H1 (cell line): ENCODE data around the gene BBS9. TPM values are rescaled to one million over a fixed set of nuclear protein-coding genes. Genes with fewer than 3 reads are reported as not detected.

Source experiments
- CTCF ChIA-PET: fragments of 300-600 bp; sonication (Branson Sonifier 250); formaldehyde crosslinking; loops from one replicate; lab custom pipeline; 2021; ENCODE audit not compliant: partially characterized antibody; lab: Charles Lee
- POLR2A ChIA-PET: fragments of 300-600 bp; sonication (Branson Sonifier 250); formaldehyde crosslinking; loops from one replicate; lab custom pipeline; 2021; ENCODE audit warnings: inconsistent platforms; ENCODE audit not compliant: partially characterized antibody; lab: Charles Lee
- DNase-seq, 2 experiments: peaks; one replicate each; pipeline versions ENCODE4 v3.0.0 to v3.0.0-alpha.2; 2010 to 2022; ENCODE audit warnings: low spot score in 2 of 2, low read depth in 1 of 2, mixed read lengths in 1 of 2
- FAIRE-seq: peaks from 2 replicates; lab custom pipeline; 2011; peaks lifted over from hg19 to GRCh38; lab: Jason Lieb, UNC
- H2AFZ ChIP-seq: 2 replicates; pipeline ENCODE4 v1.8.1; 2012; ENCODE audit warnings: low read length, inconsistent platforms
- H2AK5ac ChIP-seq: 2 replicates; pipeline ENCODE4 v1.6.1; 2013; ENCODE audit warnings: low read depth, low read length
- H2BK120ac ChIP-seq: replicated peaks from 2 replicates; pipeline ENCODE3; 2013; ENCODE audit warnings: low read depth, low read length, inconsistent platforms
- H2BK12ac ChIP-seq: 2 replicates; pipeline ENCODE4 v1.6.1; 2013; ENCODE audit warnings: low read depth, low read length
- H2BK15ac ChIP-seq: 2 replicates; pipeline ENCODE4 v1.6.1; 2013; ENCODE audit warnings: low read length
- H2BK20ac ChIP-seq: 2 replicates; pipeline ENCODE4 v1.6.1; 2013; ENCODE audit warnings: low read length
- H2BK5ac ChIP-seq: 2 replicates; pipeline ENCODE4 v1.6.1; 2013; ENCODE audit warnings: low read depth, low read length
- H3K14ac ChIP-seq: 2 replicates; pipeline ENCODE4 v1.6.1; 2013; ENCODE audit warnings: inconsistent platforms; ENCODE audit not compliant: insufficient read length
- H3K18ac ChIP-seq: 2 replicates; pipeline ENCODE4 v1.6.1; 2013; ENCODE audit warnings: low read length; ENCODE audit errors: extremely low read depth
- H3K23ac ChIP-seq: 2 replicates; pipeline ENCODE4 v1.6.1; 2013; ENCODE audit warnings: inconsistent platforms; ENCODE audit not compliant: insufficient read length
- H3K23me2 ChIP-seq: 2 replicates; pipeline ENCODE4 v1.6.1; 2013; ENCODE audit warnings: low read depth, low read length
- H3K27ac ChIP-seq: 2 replicates; pipeline ENCODE4 v1.6.1; 2011; ENCODE audit warnings: low read depth, low read length, inconsistent platforms
- H3K27me3 ChIP-seq, 4 experiments: replicated peaks in 1 of 4; 1 replicate in 1 of 4; 2 replicates in 3 of 4; pipeline versions ENCODE4 v1.6.1 to v1.8.1; 2011 to 2013; ENCODE audit warnings: low read length in 3 of 4, mild to moderate bottlenecking in 3 of 4, inconsistent platforms in 2 of 4, mixed read lengths in 2 of 4, moderate library complexity in 1 of 4; ENCODE audit not compliant: control insufficient read depth in 3 of 4, insufficient read depth in 3 of 4; ENCODE audit errors: extremely low read depth in 1 of 4
- H3K36me3 ChIP-seq, 4 experiments: 2 replicates each; pipeline versions ENCODE4 v1.6.1 to v1.8.1; 2011 to 2013; ENCODE audit warnings: mild to moderate bottlenecking in 4 of 4, low read length in 3 of 4, moderate library complexity in 2 of 4, control low read depth in 1 of 4, inconsistent platforms in 1 of 4; ENCODE audit not compliant: insufficient read depth in 4 of 4, control insufficient read depth in 2 of 4
- H3K4ac ChIP-seq: replicated peaks from 2 replicates; pipeline ENCODE3; 2013; ENCODE audit warnings: low read length, low read depth, mixed read lengths, inconsistent platforms; ENCODE audit not compliant: insufficient read length
- H3K4me1 ChIP-seq, 4 experiments: replicated peaks in 1 of 4; 1 replicate in 1 of 4; 2 replicates in 3 of 4; pipeline versions ENCODE4 v1.6.1 to v1.8.1; 2011 to 2013; ENCODE audit warnings: low read length in 3 of 4, inconsistent platforms in 2 of 4, mixed read lengths in 1 of 4; ENCODE audit not compliant: insufficient read depth in 4 of 4, control insufficient read depth in 3 of 4
- H3K4me2 ChIP-seq, 2 experiments: 2 replicates each; pipeline versions ENCODE4 v1.6.1 to v1.8.1; 2011 to 2013; ENCODE audit warnings: low read depth in 2 of 2, low read length in 2 of 2, control low read depth in 1 of 2, inconsistent platforms in 1 of 2, mild to moderate bottlenecking in 1 of 2; ENCODE audit not compliant: insufficient read depth in 1 of 2
- H3K4me3 ChIP-seq, 4 experiments: fragments of 200-600, 300-600 bp in 1 of 4; sonication (generic), shearing (Covaris generic), sonication (Bioruptor Twin) in 1 of 4; 2 replicates each; pipeline versions ENCODE4 v1.5.1 to v1.8.1; 2011 to 2016; ENCODE audit warnings: low read length in 4 of 4, low read depth in 3 of 4, control low read depth in 2 of 4, inconsistent platforms in 2 of 4, mild to moderate bottlenecking in 2 of 4, mixed read lengths in 1 of 4, moderate library complexity in 1 of 4; ENCODE audit not compliant: insufficient read depth in 2 of 4; ENCODE audit errors: extremely low read depth in 1 of 4
- H3K56ac ChIP-seq: replicated peaks from 2 replicates; pipeline ENCODE3; 2013; ENCODE audit warnings: low read depth, mild to moderate bottlenecking, mixed read lengths, low read length, inconsistent platforms; ENCODE audit not compliant: insufficient read length
- H3K79me1 ChIP-seq: 2 replicates; pipeline ENCODE4 v1.6.1; 2013; ENCODE audit warnings: low read depth, low read length, control low read depth
- H3K79me2 ChIP-seq, 2 experiments: 2 replicates each; pipeline versions ENCODE4 v1.6.1 to v1.8.1; 2012 to 2013; ENCODE audit warnings: low read length in 2 of 2, mild to moderate bottlenecking in 2 of 2, inconsistent platforms in 1 of 2; ENCODE audit not compliant: insufficient read depth in 2 of 2, control insufficient read depth in 1 of 2
- H3K9ac ChIP-seq, 4 experiments: replicated peaks in 1 of 4; 1 replicate in 1 of 4; 2 replicates in 3 of 4; pipeline versions ENCODE4 v1.6.1 to v1.8.1; 2011 to 2013; ENCODE audit warnings: low read depth in 3 of 4, low read length in 3 of 4, control low read depth in 2 of 4, mild to moderate bottlenecking in 2 of 4, moderate library complexity in 2 of 4, inconsistent platforms in 1 of 4; ENCODE audit errors: extremely low read depth in 1 of 4
- H3K9me3 ChIP-seq, 2 experiments: 2 replicates each; pipeline versions ENCODE4 v1.6.1 to v1.8.1; 2012 to 2013; ENCODE audit warnings: mild to moderate bottlenecking in 2 of 2, moderate library complexity in 2 of 2, control low read depth in 1 of 2, inconsistent platforms in 1 of 2, low read depth in 1 of 2, low read length in 1 of 2, mixed read lengths in 1 of 2; ENCODE audit not compliant: insufficient read depth in 2 of 2
- H4K20me1 ChIP-seq, 2 experiments: replicated peaks in 1 of 2; 2 replicates each; pipeline versions ENCODE3 to v1.8.1; 2011 to 2013; ENCODE audit warnings: inconsistent platforms in 2 of 2, low read length in 2 of 2, mild to moderate bottlenecking in 1 of 2; ENCODE audit not compliant: insufficient read depth in 2 of 2, control insufficient read depth in 1 of 2
- H4K5ac ChIP-seq: 2 replicates; pipeline ENCODE4 v1.6.1; 2013; ENCODE audit warnings: low read length, low read depth, mixed read lengths, inconsistent platforms; ENCODE audit not compliant: insufficient read length
- H4K8ac ChIP-seq: 2 replicates; pipeline ENCODE4 v1.8.0; 2013; ENCODE audit warnings: mild to moderate bottlenecking, moderate library complexity, low read length, inconsistent platforms; ENCODE audit not compliant: insufficient read depth; ENCODE audit errors: extremely low read depth
- H4K91ac ChIP-seq: replicated peaks from 2 replicates; pipeline ENCODE3; 2013; ENCODE audit warnings: low read length, mixed read lengths, inconsistent platforms; ENCODE audit not compliant: insufficient read length
- CTCF ChIP-seq, 3 experiments: IDR thresholded peaks; 1 replicate in 2 of 3; 2 replicates in 1 of 3; pipeline versions ENCODE4 v1.5.1 to v1.6.1; 2011; ENCODE audit warnings: low read length in 3 of 3, mild to moderate bottlenecking in 3 of 3, inconsistent platforms in 2 of 3, low read depth in 1 of 3, moderate library complexity in 1 of 3; ENCODE audit not compliant: insufficient read depth in 1 of 3; ENCODE audit errors: control extremely low read depth in 1 of 3
- RAD21 ChIP-seq, 2 experiments: IDR thresholded peaks in 1 of 2; conservative IDR thresholded peaks in 1 of 2; 2 replicates each; pipeline ENCODE4 v1.6.1; 2011; ENCODE audit warnings: low read depth in 2 of 2, low read length in 2 of 2, improper control_type of control experiment in 1 of 2, inconsistent platforms in 1 of 2, mild to moderate bottlenecking in 1 of 2, moderate library complexity in 1 of 2
- WGBS, 2 experiments: shearing (Covaris generic) in 1 of 2; methylation state at CpG; one replicate each; pipeline versions ENCODE4 v1.1.6 to v1.1.7; 2013 to 2015; ENCODE audit warnings: low lambda C conversion rate in 2 of 2, mixed read lengths in 2 of 2, inconsistent platforms in 1 of 2, low coverage in 1 of 2, missing lambda C conversion rate in 1 of 2; ENCODE audit not compliant: insufficient replicate concordance in 2 of 2, insufficient coverage in 1 of 2, insufficient read length in 1 of 2; ENCODE audit errors: extremely low coverage in 1 of 2, missing lambda C conversion rate in 1 of 2; 5-methylcytosine and 5-hydroxymethylcytosine counted together
- polyA plus RNA-seq, 7 experiments: library from polyadenylated mRNA; depleted of rRNA in 3 of 7; stranded (reverse) in 5 of 7; unstranded in 2 of 7; fragments of >200 nt in 5 of 7; fragments of 200-250 nt in 2 of 7; gene quantifications; 1 replicate in 5 of 7; 2 replicates in 1 of 7; 4 replicates in 1 of 7; pipeline versions ENCODE4 v1.2.1 to v1.2.3, GENCODE V29; 2011 to 2013; ENCODE audit warnings: missing spikeins in 2 of 7, mixed read lengths in 2 of 7
- total RNA-seq: library from RNA; stranded (reverse); fragmentation: NEBNext Ultra II Directional; extraction: Animal tissue kit (Norgen Biotek cat#: 25700); gene quantifications from 2 replicates; pipeline ENCODE4 v1.2.1, GENCODE V29; 2021

Gene BBS9
- total and polyA plus RNA-seq, 2 of the 8 experiments (the other 6 are each of a cell fraction or from before 2014, with no cell fraction given): 22.3 to 37.0 TPM

GRCh38 chr7:33185786-33186185, 56.4 kb downstream of the BBS9 start:
- no peak overlapping the region for H2AK5ac ChIP-seq
- no peak overlapping the region for H4K91ac ChIP-seq
- POLR2A ChIA-PET: no interaction called here
- H2BK120ac ChIP-seq: no peak overlapping the region
- H4K8ac ChIP-seq: no peak overlapping the region
- no peak overlapping the region for H3K23ac ChIP-seq
- 0 out of 4 replicates have a peak overlapping the region, but pooled peaks of 1 of the 2 experiments have one; percentile 10 for H3K4me2 ChIP-seq
- H4K20me1 ChIP-seq: no peaks in the 10 kb centered on the region
- no peaks in the 10 kb centered on the region for H3K79me1 ChIP-seq
- H2BK15ac ChIP-seq: no peak overlapping the region
- no peak overlapping the region for H3K4ac ChIP-seq
- H3K36me3 ChIP-seq: no peaks in the 10 kb centered on the region
- no peak overlapping the region for H3K56ac ChIP-seq
- CTCF ChIA-PET: interaction anchor here (0.7 to 2.2 kb wide), 13 partner anchors 9 to 902 kb away, joined by 3 to 8 read pairs (median 4); no protein-coding TSS in a partner anchor
- H2BK12ac ChIP-seq: no peak overlapping the region
- 51% methylated on average over 3 of the region's 3 CpGs; no CpG with 5 or more reads in 1 of the 2 experiments for WGBS, 2 experiments
- no peak overlapping the region for H2BK5ac ChIP-seq
- FAIRE-seq: peak; percentile 60
- H3K9ac ChIP-seq: no peak overlapping the region
- H3K4me3 ChIP-seq: no peak overlapping the region
- H3K79me2 ChIP-seq: no peaks in the 10 kb centered on the region
- H2AFZ ChIP-seq: no peak overlapping the region
- H3K9me3 ChIP-seq: no peaks in the 10 kb centered on the region
- H3K27ac ChIP-seq: no peak overlapping the region
- H2BK20ac ChIP-seq: no peak overlapping the region
- no peak overlapping the region for H3K14ac ChIP-seq
- peaks cover 0 to 4% (median 0%) of the 10 kb centered on the region in 4 experiments; a peak in 2 of 7 replicates for H3K4me1 ChIP-seq
- H3K23me2 ChIP-seq: no peaks in the 10 kb centered on the region
- no peaks in the 10 kb centered on the region for H3K27me3 ChIP-seq
- no peak overlapping the region for H3K18ac ChIP-seq
- peak overlapping the region; percentile 37 for H4K5ac ChIP-seq
- DNase-seq: no peak
- TF ChIP-seq CTCF (IDR thresholded peaks at IDR 0.05; ENCODE audit: control extremely low read depth in 1 of 3, insufficient read depth in 1 of 3, low read depth in 1 of 3, low read length in 3 of 3) (peak in 2 of 3 experiments; percentile 54 to 68; a peak in 2 of 4 replicates), RAD21 (IDR thresholded peaks at IDR 0.05 in 1 of 2, conservative IDR thresholded peaks at IDR 0.05 in 1 of 2; ENCODE audit: low read depth in 2 of 2, low read length in 2 of 2) (peak; percentile 88 to 89)
